22Rv1 (cell line): ENCODE results near the gene C2orf78.

Experiments used
- H3K27ac ChIP-seq: fragments of 450-650 bp; 2 replicates; pipeline ENCODE4 v1.5.1; 2017
- CTCF ChIP-seq: fragments of 450-650 bp; IDR thresholded peaks from 2 replicates; pipeline ENCODE4 v1.5.1; 2017; ENCODE audit warnings: mild to moderate bottlenecking
- ZFX ChIP-seq: fragments of 450-650 bp; IDR thresholded peaks from 2 replicates; pipeline ENCODE4 v1.6.1; 2017; ENCODE audit warnings: antibody characterized with exemption, borderline replicate concordance

The C2orf78 gene

GRCh38 chr2:73811878-73812277 lies 27.9 kb downstream of the C2orf78 start:
- H3K27ac ChIP-seq = no peak overlapping the region
- no peak for TF ChIP-seq CTCF
- TF ChIP-seq ZFX = no peak

DNA sequence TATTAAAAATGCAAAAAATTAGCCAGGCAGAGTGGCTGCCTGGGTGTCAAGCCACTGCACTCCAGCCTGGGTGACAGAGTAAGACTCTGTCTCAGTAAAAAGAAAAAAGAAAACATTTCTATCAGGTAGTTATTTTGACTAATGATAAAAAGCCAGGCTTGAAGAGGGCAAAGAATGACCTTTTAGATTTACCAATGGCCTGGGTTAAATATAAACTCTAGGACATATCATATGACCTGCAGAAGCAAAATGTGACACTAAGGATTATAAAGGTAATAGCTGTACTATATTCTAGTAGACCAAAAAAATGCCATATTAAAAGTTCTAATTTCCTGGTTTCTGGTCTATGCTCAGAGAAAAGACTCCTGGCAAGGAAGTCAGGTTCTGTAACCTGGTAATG lies 28.7 kb downstream of the C2orf78 start:
- no peak for TF ChIP-seq ZFX
- no peak for TF ChIP-seq CTCF
- no peak overlapping the region for H3K27ac ChIP-seq

DNA sequence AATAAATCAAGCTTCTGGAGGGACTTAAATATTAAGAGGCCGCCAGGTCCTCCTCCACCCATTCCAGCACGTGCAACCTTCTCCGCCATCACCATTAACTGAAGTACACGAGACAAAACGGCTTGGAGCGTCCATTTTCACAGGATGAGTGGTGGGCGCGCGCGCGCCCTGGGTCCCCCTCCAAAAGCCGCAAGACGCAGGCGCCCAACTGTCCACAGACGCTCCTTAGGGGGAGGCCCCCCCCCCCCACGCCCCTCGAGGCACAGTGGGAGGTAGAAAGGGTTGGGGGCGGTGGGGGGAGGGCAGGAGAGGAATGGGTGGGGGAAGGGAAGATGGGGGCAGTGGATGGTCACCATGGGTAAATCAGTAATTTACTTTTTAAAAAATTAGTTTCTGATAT lies 34.3 kb downstream of the C2orf78 start:
- TF ChIP-seq CTCF = no peak
- no peak for TF ChIP-seq ZFX
- H3K27ac ChIP-seq = no peak overlapping the region

GRCh38 chr2:73821227-73821626 lies 37.2 kb downstream of the C2orf78 start:
- TF ChIP-seq CTCF = no peak
- TF ChIP-seq ZFX = no peak
- no peak overlapping the region for H3K27ac ChIP-seq

DNA sequence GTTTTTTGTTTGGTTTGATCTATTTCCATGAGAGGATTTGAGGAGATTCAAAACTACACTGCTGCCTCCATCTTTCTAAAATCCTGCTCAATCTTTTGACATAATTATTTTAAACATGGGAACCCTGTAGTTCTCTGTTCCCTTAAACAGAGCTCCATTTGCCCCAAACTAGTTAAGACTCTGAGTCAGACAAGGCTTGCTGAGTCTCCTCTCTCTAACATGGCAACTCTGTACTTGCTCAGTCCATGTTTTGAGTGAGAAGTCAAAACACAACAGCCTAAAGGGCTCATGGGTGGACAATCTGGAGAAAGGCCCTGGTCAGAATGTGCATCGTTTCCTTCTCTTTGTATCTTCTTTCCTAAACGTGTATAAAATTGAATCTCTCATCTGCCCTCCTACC lies 37.7 kb downstream of the C2orf78 start:
- H3K27ac ChIP-seq = no peak overlapping the region
- no peak for TF ChIP-seq CTCF
- TF ChIP-seq ZFX = no peak

GRCh38 chr2:73822276-73822675 lies 38.3 kb downstream of the C2orf78 start:
- TF ChIP-seq ZFX (no peak), CTCF (no peak)
- no peak overlapping the region for H3K27ac ChIP-seq

GRCh38 chr2:73822991-73823390 lies 39.0 kb downstream of the C2orf78 start:
- no peak for TF ChIP-seq CTCF
- no peak for TF ChIP-seq ZFX
- H3K27ac ChIP-seq = no peak overlapping the region
